Liver (tissue), 9 donors: ENCODE measurements around the gene PATL2. TPM values are rescaled to one million over a fixed set of nuclear protein-coding genes. Genes with fewer than 3 reads are reported as not detected.

Source experiments
- DNase-seq: peaks from one replicate; pipeline ENCODE4 v3.0.0-alpha.2; 2017; ENCODE audit warnings: low spot score
- H3K27ac ChIP-seq, 2 donors: one replicate each; pipeline ENCODE4 v1.7.0; 2013; ENCODE audit warnings: inconsistent platforms in 2 of 2, low read length in 2 of 2, control low read depth in 1 of 2, low read depth in 1 of 2, mild to moderate bottlenecking in 1 of 2
- H3K27me3 ChIP-seq, 4 donors: one replicate each; pipeline versions ENCODE4 v1.6.1 to v1.7.0; 2013; ENCODE audit warnings: low read length in 3 of 4, inconsistent platforms in 1 of 4, mild to moderate bottlenecking in 1 of 4, moderate library complexity in 1 of 4; ENCODE audit not compliant: control insufficient read depth in 4 of 4, insufficient read depth in 4 of 4
- H3K36me3 ChIP-seq, 4 donors: one replicate each; pipeline versions ENCODE4 v1.6.1 to v1.7.0; 2013; ENCODE audit warnings: low read length in 3 of 4, mild to moderate bottlenecking in 3 of 4, low read depth in 1 of 4, moderate library complexity in 1 of 4; ENCODE audit not compliant: control insufficient read depth in 4 of 4, insufficient read depth in 3 of 4
- H3K4me1 ChIP-seq, 4 donors: one replicate each; pipeline versions ENCODE4 v1.6.1 to v1.7.0; 2013; ENCODE audit warnings: low read length in 3 of 4, mild to moderate bottlenecking in 3 of 4, moderate library complexity in 1 of 4; ENCODE audit not compliant: control insufficient read depth in 4 of 4, insufficient read depth in 4 of 4
- H3K4me3 ChIP-seq, 3 donors: one replicate each; pipeline versions ENCODE4 v1.6.1 to v1.7.0; 2013; ENCODE audit warnings: low read length in 3 of 3, control low read depth in 1 of 3, low read depth in 1 of 3, mild to moderate bottlenecking in 1 of 3
- H3K9ac ChIP-seq, 2 donors: one replicate each; pipeline ENCODE4 v1.7.0; 2013; ENCODE audit warnings: low read length in 2 of 2, mild to moderate bottlenecking in 2 of 2, moderate library complexity in 2 of 2, control low read depth in 1 of 2, low read depth in 1 of 2
- H3K9me3 ChIP-seq, 4 donors: one replicate each; pipeline versions ENCODE4 v1.6.1 to v1.7.0; 2013; ENCODE audit warnings: low read length in 3 of 4; ENCODE audit not compliant: control insufficient read depth in 4 of 4
- FOXA1 ChIP-seq: IDR thresholded peaks from 2 replicates; pipeline ENCODE4 v1.6.1; 2016; ENCODE audit warnings: antibody characterized with exemption
- FOXA2 ChIP-seq: IDR thresholded peaks from 2 replicates; pipeline ENCODE4 v1.6.1; 2016; ENCODE audit warnings: antibody characterized with exemption
- HNF4A ChIP-seq, 2 donors: conservative IDR thresholded peaks; 2 replicates each; pipeline ENCODE4 v1.6.1; 2016; ENCODE audit warnings: antibody characterized with exemption in 2 of 2, mild to moderate bottlenecking in 2 of 2
- HNF4G ChIP-seq: IDR thresholded peaks from 2 replicates; pipeline ENCODE4 v1.6.1; 2016; ENCODE audit warnings: antibody characterized with exemption
- JUND ChIP-seq, 2 donors: IDR thresholded peaks; 2 replicates each; pipeline ENCODE4 v1.6.1; 2016; ENCODE audit warnings: antibody characterized with exemption in 2 of 2
- NR2F2 ChIP-seq: IDR thresholded peaks from 2 replicates; pipeline ENCODE4 v1.6.1; 2016; ENCODE audit warnings: antibody characterized with exemption
- RAD21 ChIP-seq, 2 donors: IDR thresholded peaks; 2 replicates each; pipeline ENCODE4 v1.6.1; 2016; ENCODE audit warnings: antibody characterized with exemption in 2 of 2, mild to moderate bottlenecking in 2 of 2
- RXRA ChIP-seq, 2 donors: IDR thresholded peaks; 2 replicates each; pipeline ENCODE4 v1.6.1; 2017 to 2018; ENCODE audit warnings: antibody characterized with exemption in 2 of 2, mild to moderate bottlenecking in 1 of 2
- SP1 ChIP-seq: IDR thresholded peaks from 2 replicates; pipeline ENCODE4 v1.6.1; 2018; ENCODE audit warnings: antibody characterized with exemption, mild to moderate bottlenecking
- TAF1 ChIP-seq: conservative IDR thresholded peaks from 2 replicates; pipeline ENCODE4 v1.6.1; 2016; ENCODE audit warnings: antibody characterized with exemption, mild to moderate bottlenecking
- YY1 ChIP-seq: IDR thresholded peaks from 2 replicates; pipeline ENCODE4 v1.6.1; 2016; ENCODE audit warnings: antibody characterized with exemption, mild to moderate bottlenecking
- WGBS: extraction: QIAGEN DNeasy Blood & Tissue Kit; methylation state at CpG from one replicate; pipeline ENCODE4 v1.1.7; 2013; 5-methylcytosine and 5-hydroxymethylcytosine counted together
- polyA plus RNA-seq, 2 donors: library from polyadenylated mRNA; stranded (reverse) in 1 of 2; unstranded in 1 of 2; fragments of 200-250 nt in 1 of 2; fragments of >200 nt in 1 of 2; fragmentation: Nextera tagmentation in 1 of 2; extraction: Ambion mirVana in 1 of 2; gene quantifications; one replicate each; pipeline versions ENCODE4 v1.2.1 to v1.2.3, GENCODE V29; 2013 to 2015
- total RNA-seq, 2 donors: library from RNA; depleted of rRNA; stranded (reverse); fragments of >200 nt; gene quantifications; one replicate each; pipeline ENCODE4 v1.2.3, GENCODE V29; 2014
- TF ChIP-seq, protein P1 (sequence below): IDR thresholded peaks from 2 replicates; pipeline ENCODE4 v1.6.1; 2016; ENCODE audit warnings: antibody characterized with exemption, mild to moderate bottlenecking
- TF ChIP-seq, protein P2 (sequence below): IDR thresholded peaks from 2 replicates; pipeline ENCODE4 v1.6.1; 2016; ENCODE audit warnings: antibody characterized with exemption
- TF ChIP-seq, protein P3 (sequence below): IDR thresholded peaks from 2 replicates; pipeline ENCODE4 v1.6.1; 2016; ENCODE audit warnings: antibody characterized with exemption
- TF ChIP-seq, protein P4 (sequence below): fragments of 150-350 bp; IDR thresholded peaks from 2 replicates; pipeline ENCODE4 v1.5.1; 2017; ENCODE audit warnings: improper control_type of control experiment, low read depth, low read length; ENCODE audit not compliant: missing input control
- donor health status: healthy.
- donor health status: healthy.
- donor health status: healthy.
- donor health status: healthy.
- donor health status: healthy.

Gene PATL2
- total and polyA plus RNA-seq, 4 donors: 0.32 to 1.0 (median 0.67) TPM

DNA sequence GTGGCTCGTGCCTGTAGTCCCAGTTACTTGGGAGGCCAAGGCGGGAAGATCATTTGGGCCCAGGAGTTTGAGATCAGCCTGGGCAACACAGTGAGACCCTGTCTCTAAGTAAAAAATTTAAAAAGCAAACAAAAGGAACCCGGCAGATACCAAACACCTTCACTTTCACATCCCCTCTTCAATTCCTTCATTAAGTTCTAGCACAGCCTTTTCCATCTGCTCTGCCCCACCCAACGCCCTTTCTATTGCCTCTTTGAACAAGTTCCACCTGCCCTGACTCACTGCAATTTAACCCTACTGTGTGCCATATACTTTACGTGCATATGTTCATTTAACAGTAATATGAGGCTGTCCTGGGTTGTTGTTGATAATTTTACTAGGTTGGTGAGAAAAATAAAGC lies 35.2 kb downstream of the PATL2 start:
- no peaks in the 10 kb centered on the region for H3K27me3 ChIP-seq
- H3K9ac ChIP-seq: no peak overlapping the region
- TF ChIP-seq, protein P1, sequence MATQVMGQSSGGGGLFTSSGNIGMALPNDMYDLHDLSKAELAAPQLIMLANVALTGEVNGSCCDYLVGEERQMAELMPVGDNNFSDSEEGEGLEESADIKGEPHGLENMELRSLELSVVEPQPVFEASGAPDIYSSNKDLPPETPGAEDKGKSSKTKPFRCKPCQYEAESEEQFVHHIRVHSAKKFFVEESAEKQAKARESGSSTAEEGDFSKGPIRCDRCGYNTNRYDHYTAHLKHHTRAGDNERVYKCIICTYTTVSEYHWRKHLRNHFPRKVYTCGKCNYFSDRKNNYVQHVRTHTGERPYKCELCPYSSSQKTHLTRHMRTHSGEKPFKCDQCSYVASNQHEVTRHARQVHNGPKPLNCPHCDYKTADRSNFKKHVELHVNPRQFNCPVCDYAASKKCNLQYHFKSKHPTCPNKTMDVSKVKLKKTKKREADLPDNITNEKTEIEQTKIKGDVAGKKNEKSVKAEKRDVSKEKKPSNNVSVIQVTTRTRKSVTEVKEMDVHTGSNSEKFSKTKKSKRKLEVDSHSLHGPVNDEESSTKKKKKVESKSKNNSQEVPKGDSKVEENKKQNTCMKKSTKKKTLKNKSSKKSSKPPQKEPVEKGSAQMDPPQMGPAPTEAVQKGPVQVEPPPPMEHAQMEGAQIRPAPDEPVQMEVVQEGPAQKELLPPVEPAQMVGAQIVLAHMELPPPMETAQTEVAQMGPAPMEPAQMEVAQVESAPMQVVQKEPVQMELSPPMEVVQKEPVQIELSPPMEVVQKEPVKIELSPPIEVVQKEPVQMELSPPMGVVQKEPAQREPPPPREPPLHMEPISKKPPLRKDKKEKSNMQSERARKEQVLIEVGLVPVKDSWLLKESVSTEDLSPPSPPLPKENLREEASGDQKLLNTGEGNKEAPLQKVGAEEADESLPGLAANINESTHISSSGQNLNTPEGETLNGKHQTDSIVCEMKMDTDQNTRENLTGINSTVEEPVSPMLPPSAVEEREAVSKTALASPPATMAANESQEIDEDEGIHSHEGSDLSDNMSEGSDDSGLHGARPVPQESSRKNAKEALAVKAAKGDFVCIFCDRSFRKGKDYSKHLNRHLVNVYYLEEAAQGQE: no peak
- TF ChIP-seq, protein P2, sequence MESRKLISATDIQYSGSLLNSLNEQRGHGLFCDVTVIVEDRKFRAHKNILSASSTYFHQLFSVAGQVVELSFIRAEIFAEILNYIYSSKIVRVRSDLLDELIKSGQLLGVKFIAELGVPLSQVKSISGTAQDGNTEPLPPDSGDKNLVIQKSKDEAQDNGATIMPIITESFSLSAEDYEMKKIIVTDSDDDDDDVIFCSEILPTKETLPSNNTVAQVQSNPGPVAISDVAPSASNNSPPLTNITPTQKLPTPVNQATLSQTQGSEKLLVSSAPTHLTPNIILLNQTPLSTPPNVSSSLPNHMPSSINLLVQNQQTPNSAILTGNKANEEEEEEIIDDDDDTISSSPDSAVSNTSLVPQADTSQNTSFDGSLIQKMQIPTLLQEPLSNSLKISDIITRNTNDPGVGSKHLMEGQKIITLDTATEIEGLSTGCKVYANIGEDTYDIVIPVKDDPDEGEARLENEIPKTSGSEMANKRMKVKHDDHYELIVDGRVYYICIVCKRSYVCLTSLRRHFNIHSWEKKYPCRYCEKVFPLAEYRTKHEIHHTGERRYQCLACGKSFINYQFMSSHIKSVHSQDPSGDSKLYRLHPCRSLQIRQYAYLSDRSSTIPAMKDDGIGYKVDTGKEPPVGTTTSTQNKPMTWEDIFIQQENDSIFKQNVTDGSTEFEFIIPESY: no peak
- TF ChIP-seq, protein P3, sequence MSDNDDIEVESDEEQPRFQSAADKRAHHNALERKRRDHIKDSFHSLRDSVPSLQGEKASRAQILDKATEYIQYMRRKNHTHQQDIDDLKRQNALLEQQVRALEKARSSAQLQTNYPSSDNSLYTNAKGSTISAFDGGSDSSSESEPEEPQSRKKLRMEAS: no peak
- TF ChIP-seq JUND (IDR thresholded peaks at IDR 0.05) (no peak), FOXA1 (no peak), FOXA2 (no peak), HNF4A (conservative IDR thresholded peaks at IDR 0.05) (no peak), HNF4G (no peak)
- TF ChIP-seq, protein P4, sequence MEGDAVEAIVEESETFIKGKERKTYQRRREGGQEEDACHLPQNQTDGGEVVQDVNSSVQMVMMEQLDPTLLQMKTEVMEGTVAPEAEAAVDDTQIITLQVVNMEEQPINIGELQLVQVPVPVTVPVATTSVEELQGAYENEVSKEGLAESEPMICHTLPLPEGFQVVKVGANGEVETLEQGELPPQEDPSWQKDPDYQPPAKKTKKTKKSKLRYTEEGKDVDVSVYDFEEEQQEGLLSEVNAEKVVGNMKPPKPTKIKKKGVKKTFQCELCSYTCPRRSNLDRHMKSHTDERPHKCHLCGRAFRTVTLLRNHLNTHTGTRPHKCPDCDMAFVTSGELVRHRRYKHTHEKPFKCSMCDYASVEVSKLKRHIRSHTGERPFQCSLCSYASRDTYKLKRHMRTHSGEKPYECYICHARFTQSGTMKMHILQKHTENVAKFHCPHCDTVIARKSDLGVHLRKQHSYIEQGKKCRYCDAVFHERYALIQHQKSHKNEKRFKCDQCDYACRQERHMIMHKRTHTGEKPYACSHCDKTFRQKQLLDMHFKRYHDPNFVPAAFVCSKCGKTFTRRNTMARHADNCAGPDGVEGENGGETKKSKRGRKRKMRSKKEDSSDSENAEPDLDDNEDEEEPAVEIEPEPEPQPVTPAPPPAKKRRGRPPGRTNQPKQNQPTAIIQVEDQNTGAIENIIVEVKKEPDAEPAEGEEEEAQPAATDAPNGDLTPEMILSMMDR: no peak
- H3K36me3 ChIP-seq: no peaks in the 10 kb centered on the region
- no peak for DNase-seq
- 86% methylated on average over 5 of the region's 5 CpGs for WGBS
- no peak overlapping the region for H3K27ac ChIP-seq
- H3K9me3 ChIP-seq: no peaks in the 10 kb centered on the region
- H3K4me1 ChIP-seq: no peaks in the 10 kb centered on the region
- H3K4me3 ChIP-seq: no peak overlapping the region

DNA sequence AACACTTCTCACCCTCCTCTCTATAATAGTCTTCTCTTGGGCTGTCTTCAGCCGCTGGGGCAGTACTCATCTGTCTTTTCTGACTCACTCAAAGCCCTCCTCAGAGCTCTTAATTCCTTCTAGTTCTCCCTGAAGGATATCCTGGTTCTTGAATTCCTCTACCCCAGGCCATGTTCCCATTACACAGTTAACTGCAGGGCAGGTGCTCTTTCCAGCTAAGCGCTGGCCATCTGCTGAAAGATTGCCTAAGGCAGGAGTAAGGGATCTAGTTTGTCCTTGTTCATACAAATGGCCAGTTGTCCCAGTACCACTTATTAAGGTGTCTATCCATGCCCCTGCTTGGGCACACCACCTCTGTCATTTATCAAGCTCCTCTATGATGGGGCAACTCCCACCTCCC lies 37.5 kb downstream of the PATL2 start:
- DNase-seq: no peak
- Histone ChIP-seq H3K4me3 (no peak overlapping the region), H3K27ac (no peak overlapping the region), H3K4me1 (no peaks in the 10 kb centered on the region), H3K27me3 (no peaks in the 10 kb centered on the region), H3K36me3 (no peaks in the 10 kb centered on the region), H3K9ac (no peak overlapping the region), H3K9me3 (no peaks in the 10 kb centered on the region)
- WGBS: 98% methylated on average over 2 of the region's 2 CpGs
- TF ChIP-seq NR2F2: no peak
- no peak for TF ChIP-seq SP1
- no peak for TF ChIP-seq RAD21 (IDR thresholded peaks at IDR 0.05)
- TF ChIP-seq, protein P2: no peak
- TF ChIP-seq JUND (IDR thresholded peaks at IDR 0.05): no peak
- TF ChIP-seq TAF1: no peak
- TF ChIP-seq YY1: no peak
- no peak for TF ChIP-seq FOXA1
- TF ChIP-seq, protein P3: no peak
- TF ChIP-seq RXRA (IDR thresholded peaks at IDR 0.05): no peak
